GM12891 (cell line): ENCODE data around the gene SLC25A17.

ENCODE experiments used
- DNase-seq: peaks from one replicate; pipeline ENCODE4 v3.0.0; 2011; ENCODE audit warnings: low spot score; ENCODE audit not compliant: insufficient read length
- FAIRE-seq: peaks from 2 replicates; lab custom pipeline; 2011; peaks lifted over from hg19 to GRCh38; lab: Jason Lieb, UNC
- PAX5 ChIP-seq: IDR thresholded peaks from 2 replicates; pipeline ENCODE4 v1.6.1; 2011; ENCODE audit warnings: low read length, moderate library complexity, mild to moderate bottlenecking; ENCODE audit not compliant: insufficient read depth, severe bottlenecking
- POLR2A ChIP-seq: IDR thresholded peaks from 2 replicates; pipeline ENCODE4 v1.6.1; 2011; ENCODE audit warnings: low read depth, low read length, control low read depth
- POLR2AphosphoS5 ChIP-seq: IDR thresholded peaks from 2 replicates; pipeline ENCODE4 v1.6.1; 2011; ENCODE audit warnings: low read depth, low read length, control low read depth
- POU2F2 ChIP-seq: IDR thresholded peaks from 2 replicates; pipeline ENCODE4 v1.6.1; 2011; ENCODE audit warnings: low read depth, mild to moderate bottlenecking, control low read depth, low read length, moderate library complexity
- SPI1 ChIP-seq: IDR thresholded peaks from 2 replicates; pipeline ENCODE4 v1.6.1; 2011; ENCODE audit warnings: low read depth, low read length, control low read depth
- TAF1 ChIP-seq: IDR thresholded peaks from 2 replicates; pipeline ENCODE4 v1.6.1; 2011; ENCODE audit warnings: low read depth, low read length, control low read depth

SLC25A17 gene

GRCh38 chr22:40746428-40747220 is 72.5 kb downstream of the SLC25A17 start:
- FAIRE-seq (no peak), DNase-seq (no peak)
- TF ChIP-seq TAF1 (no peak), POLR2A (no peak), POU2F2 (no peak), PAX5 (no peak), POLR2AphosphoS5 (no peak), SPI1 (no peak)

- FAIRE-seq (no peak), DNase-seq (no peak)
- TF ChIP-seq TAF1 (no peak), POLR2AphosphoS5 (no peak), POU2F2 (no peak), SPI1 (no peak), POLR2A (no peak), PAX5 (no peak)
Measured at GRCh38 chr22:40743768-40744167, 75.4 kb downstream of the SLC25A17 start.

- TF ChIP-seq PAX5 (no peak), POU2F2 (no peak), POLR2A (no peak), TAF1 (no peak), POLR2AphosphoS5 (no peak), SPI1 (no peak)
- DNase-seq (no peak), FAIRE-seq (no peak)
Measured at GRCh38 chr22:40741116-40741515, 78.0 kb downstream of the SLC25A17 start.

- DNase-seq (no peak), FAIRE-seq (no peak)
- no peak for TF ChIP-seq POLR2A
Measured at GRCh38 chr22:40739721-40740120, 79.4 kb downstream of the SLC25A17 start.

GRCh38 chr22:40733919-40734318 is 85.2 kb downstream of the SLC25A17 start:
- DNase-seq: no peak
- TF ChIP-seq PAX5: no peak
- no peak for TF ChIP-seq POLR2A
- no peak for TF ChIP-seq POU2F2
- TF ChIP-seq TAF1: no peak
- no peak for TF ChIP-seq POLR2AphosphoS5
- no peak for TF ChIP-seq SPI1

GRCh38 chr22:40732999-40733292 is 86.2 kb downstream of the SLC25A17 start:
- no peak for TF ChIP-seq POLR2AphosphoS5
- TF ChIP-seq POU2F2: no peak
- no peak for TF ChIP-seq PAX5
- no peak for TF ChIP-seq TAF1
- TF ChIP-seq POLR2A: no peak
- TF ChIP-seq SPI1: no peak
- FAIRE-seq: no peak
- DNase-seq: no peak

More at GRCh38 chr22:40733919-40734318, 85.2 kb downstream of the SLC25A17 start:
- no peak for FAIRE-seq

- no peak for FAIRE-seq
- no peak for TF ChIP-seq POU2F2
- TF ChIP-seq POLR2A: no peak
- TF ChIP-seq SPI1: no peak
- TF ChIP-seq POLR2AphosphoS5: no peak
- no peak for TF ChIP-seq PAX5
- no peak for TF ChIP-seq TAF1
- DNase-seq: no peak
Measured at GRCh38 chr22:40729284-40729683, 89.9 kb downstream of the SLC25A17 start.

- DNase-seq: no peak
- FAIRE-seq: no peak
- TF ChIP-seq TAF1: no peak
- TF ChIP-seq POLR2AphosphoS5: no peak
- TF ChIP-seq POU2F2: no peak
- TF ChIP-seq PAX5: no peak
- TF ChIP-seq SPI1: no peak
- no peak for TF ChIP-seq POLR2A
Measured at GRCh38 chr22:40728731-40729189, 90.4 kb downstream of the SLC25A17 start.

- DNase-seq (no peak), FAIRE-seq (no peak)
- TF ChIP-seq PAX5: no peak
- TF ChIP-seq POLR2A: no peak
- no peak for TF ChIP-seq POU2F2
- no peak for TF ChIP-seq TAF1
- no peak for TF ChIP-seq POLR2AphosphoS5
- no peak for TF ChIP-seq SPI1
Measured at GRCh38 chr22:40727964-40728615, 91.1 kb downstream of the SLC25A17 start.
